ENCODE results near the gene ITFG1. TPM values are rescaled to one million over a fixed set of nuclear protein-coding genes. Genes with fewer than 3 reads are reported as not detected.
"Not testable (repeated sequence)": the region's sequence is repeated elsewhere in the genome, so short reads cannot be mapped to it uniquely, and the experiment has no call there.

ITFG1 gene
- total RNA-seq, 1 experiment from 2014 or later: 38.2 TPM

GRCh38 chr16:47342055-47342454, 118.8 kb downstream of the ITFG1 start:
- Mint-ChIP-seq H3K27ac (ENCODE audit: unreplicated experiment) (no peak overlapping the region), H3K9me3 (ENCODE audit: unreplicated experiment) (peaks cover 37% of the 10 kb centered on the region), H3K36me3 (ENCODE audit: insufficient read depth, unreplicated experiment) (no peaks in the 10 kb centered on the region), H3K4me1 (ENCODE audit: low read depth, unreplicated experiment) (peaks cover 9% of the 10 kb centered on the region), H3K4me3 (ENCODE audit: unreplicated experiment) (no peak overlapping the region), H3K27me3 (ENCODE audit: insufficient read depth, unreplicated experiment) (no peaks in the 10 kb centered on the region)
- ChIA-PET POLR2A (no interaction called here), CTCF (no interaction called here)
- DNase-seq: no peak
- Histone ChIP-seq H3K36me3 (ENCODE audit: control insufficient read depth, insufficient read depth, low read length) (no peaks in the 10 kb centered on the region), H3K4me3 (ENCODE audit: low read depth, low read length) (no peak overlapping the region), H3K9me3 (no peaks in the 10 kb centered on the region), H3K4me1 (no peaks in the 10 kb centered on the region), H3K27me3 (replicated peaks; ENCODE audit: control insufficient read depth, insufficient read depth, low read length) (no peaks in the 10 kb centered on the region)
- BruUV-seq (replicated peaks): no TSS peak
- TF ChIP-seq CTCF (IDR thresholded peaks at IDR 0.05; ENCODE audit: insufficient read depth in 1 of 2, low read depth in 1 of 2, low read length in 1 of 2, severe bottlenecking in 1 of 2, unreplicated experiment in 1 of 2): no peak
- intact Hi-C loops (cut with micrococcal nuclease; ENCODE audit: unreplicated experiment): no loop called here

GRCh38 chr16:47330562-47330961, 130.3 kb downstream of the ITFG1 start:
- H3K9me3 ChIP-seq; H3K4me1 ChIP-seq; H3K36me3 ChIP-seq (ENCODE audit: control insufficient read depth, insufficient read depth, low read length); H3K27me3 ChIP-seq (replicated peaks; ENCODE audit: control insufficient read depth, insufficient read depth, low read length); H3K27ac Mint-ChIP-seq (ENCODE audit: unreplicated experiment); H3K36me3 Mint-ChIP-seq (ENCODE audit: insufficient read depth, unreplicated experiment); H3K27me3 Mint-ChIP-seq (ENCODE audit: insufficient read depth, unreplicated experiment); intact Hi-C loops (cut with micrococcal nuclease; ENCODE audit: unreplicated experiment); POLR2A ChIA-PET; H3K4me3 Mint-ChIP-seq (ENCODE audit: unreplicated experiment); DNase-seq; BruUV-seq (replicated peaks); H3K9me3 Mint-ChIP-seq (ENCODE audit: unreplicated experiment); CTCF ChIA-PET; H3K4me1 Mint-ChIP-seq (ENCODE audit: low read depth, unreplicated experiment); H3K4me3 ChIP-seq (ENCODE audit: low read depth, low read length): not testable (repeated sequence)

- H3K9me3 ChIP-seq; BruUV-seq (replicated peaks); H3K36me3 Mint-ChIP-seq (ENCODE audit: insufficient read depth, unreplicated experiment); DNase-seq; intact Hi-C loops (cut with micrococcal nuclease; ENCODE audit: unreplicated experiment); H3K27me3 Mint-ChIP-seq (ENCODE audit: insufficient read depth, unreplicated experiment); CTCF ChIA-PET; POLR2A ChIA-PET; H3K4me3 ChIP-seq (ENCODE audit: low read depth, low read length); H3K27ac Mint-ChIP-seq (ENCODE audit: unreplicated experiment); H3K4me1 Mint-ChIP-seq (ENCODE audit: low read depth, unreplicated experiment); H3K4me1 ChIP-seq; H3K27me3 ChIP-seq (replicated peaks; ENCODE audit: control insufficient read depth, insufficient read depth, low read length); H3K4me3 Mint-ChIP-seq (ENCODE audit: unreplicated experiment); H3K36me3 ChIP-seq (ENCODE audit: control insufficient read depth, insufficient read depth, low read length): not testable (repeated sequence)
- peaks cover 15% of the 10 kb centered on the region for H3K9me3 Mint-ChIP-seq (ENCODE audit: unreplicated experiment)
These were observed 136.6 kb downstream of the ITFG1 start for GRCh38 chr16:47324309-47324708.

- Mint-ChIP-seq H3K4me1 (ENCODE audit: low read depth, unreplicated experiment) (no peaks in the 10 kb centered on the region), H3K27ac (ENCODE audit: unreplicated experiment) (no peak overlapping the region), H3K27me3 (ENCODE audit: insufficient read depth, unreplicated experiment) (no peaks in the 10 kb centered on the region), H3K36me3 (ENCODE audit: insufficient read depth, unreplicated experiment) (no peaks in the 10 kb centered on the region), H3K4me3 (ENCODE audit: unreplicated experiment) (no peak overlapping the region), H3K9me3 (ENCODE audit: unreplicated experiment) (peaks cover 15% of the 10 kb centered on the region)
- Histone ChIP-seq H3K36me3 (ENCODE audit: control insufficient read depth, insufficient read depth, low read length) (no peaks in the 10 kb centered on the region), H3K27me3 (replicated peaks; ENCODE audit: control insufficient read depth, insufficient read depth, low read length) (no peaks in the 10 kb centered on the region), H3K4me3 (ENCODE audit: low read depth, low read length) (no peak overlapping the region), H3K9me3 (no peaks in the 10 kb centered on the region), H3K4me1 (no peaks in the 10 kb centered on the region)
- BruUV-seq (replicated peaks): no TSS peak
- DNase-seq: no peak
- ChIA-PET CTCF (no interaction called here), POLR2A (no interaction called here)
- no peak for TF ChIP-seq CTCF (IDR thresholded peaks at IDR 0.05; ENCODE audit: insufficient read depth in 1 of 2, low read depth in 1 of 2, low read length in 1 of 2, severe bottlenecking in 1 of 2, unreplicated experiment in 1 of 2)
- intact Hi-C loops (cut with micrococcal nuclease; ENCODE audit: unreplicated experiment): no loop called here
These were observed 137.6 kb downstream of the ITFG1 start for GRCh38 chr16:47323241-47323640.
